ENCODE measurements around the gene RHOB. TPM values are rescaled to one million over a fixed set of nuclear protein-coding genes. Genes with fewer than 3 reads are reported as not detected.

RHOB gene
- total RNA-seq, 1 donor from 2014 or later: 292 TPM

DNA sequence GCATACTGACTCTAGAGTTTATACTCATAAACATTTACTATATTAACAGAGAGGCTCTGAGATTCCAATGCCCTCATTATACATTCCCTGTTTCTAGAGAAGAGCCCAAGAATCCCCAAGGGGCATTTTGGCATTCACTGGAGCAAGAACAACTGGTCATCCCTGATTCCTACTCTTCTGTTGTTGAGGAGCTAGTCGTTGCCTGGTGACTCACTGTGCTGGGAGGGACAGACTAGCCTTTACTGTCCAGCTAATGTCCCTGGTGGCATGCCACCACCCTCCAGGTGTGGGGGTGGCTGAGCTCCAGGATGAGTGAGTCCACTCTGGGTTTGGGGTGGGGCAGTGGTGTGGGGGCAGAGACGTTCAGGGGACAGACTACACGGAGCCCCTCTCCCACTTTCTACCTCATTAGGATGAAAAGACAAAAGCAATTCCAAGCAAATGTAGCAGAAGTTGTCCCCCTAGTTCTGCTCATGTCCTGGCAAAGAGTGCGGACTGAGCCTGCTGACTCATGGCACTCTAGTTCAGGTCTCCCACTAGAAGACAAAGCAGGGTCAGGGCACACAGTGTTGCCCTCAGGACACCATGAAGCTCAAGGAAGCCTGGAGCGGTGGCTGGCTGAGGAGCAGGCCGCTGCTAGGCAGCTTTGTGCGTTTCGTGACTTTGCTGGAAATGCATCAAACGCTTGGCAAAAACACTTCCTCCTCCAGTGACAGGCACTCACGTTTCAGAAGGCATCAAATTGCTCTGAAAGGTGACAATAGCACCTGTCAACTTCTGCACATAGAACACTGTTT, 49.4 kb downstream of the RHOB start:
- no peak for DNase-seq (ENCODE audit: low spot score)
- TF ChIP-seq, protein P1, sequence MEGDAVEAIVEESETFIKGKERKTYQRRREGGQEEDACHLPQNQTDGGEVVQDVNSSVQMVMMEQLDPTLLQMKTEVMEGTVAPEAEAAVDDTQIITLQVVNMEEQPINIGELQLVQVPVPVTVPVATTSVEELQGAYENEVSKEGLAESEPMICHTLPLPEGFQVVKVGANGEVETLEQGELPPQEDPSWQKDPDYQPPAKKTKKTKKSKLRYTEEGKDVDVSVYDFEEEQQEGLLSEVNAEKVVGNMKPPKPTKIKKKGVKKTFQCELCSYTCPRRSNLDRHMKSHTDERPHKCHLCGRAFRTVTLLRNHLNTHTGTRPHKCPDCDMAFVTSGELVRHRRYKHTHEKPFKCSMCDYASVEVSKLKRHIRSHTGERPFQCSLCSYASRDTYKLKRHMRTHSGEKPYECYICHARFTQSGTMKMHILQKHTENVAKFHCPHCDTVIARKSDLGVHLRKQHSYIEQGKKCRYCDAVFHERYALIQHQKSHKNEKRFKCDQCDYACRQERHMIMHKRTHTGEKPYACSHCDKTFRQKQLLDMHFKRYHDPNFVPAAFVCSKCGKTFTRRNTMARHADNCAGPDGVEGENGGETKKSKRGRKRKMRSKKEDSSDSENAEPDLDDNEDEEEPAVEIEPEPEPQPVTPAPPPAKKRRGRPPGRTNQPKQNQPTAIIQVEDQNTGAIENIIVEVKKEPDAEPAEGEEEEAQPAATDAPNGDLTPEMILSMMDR (IDR thresholded peaks at IDR 0.05; ENCODE audit: unreplicated experiment): no peak
- Mint-ChIP-seq H3K27me3 (ENCODE audit: unreplicated experiment) (peaks cover 6% of the 10 kb centered on the region), H3K36me3 (ENCODE audit: low read depth, unreplicated experiment) (no peaks in the 10 kb centered on the region), H3K9me3 (ENCODE audit: unreplicated experiment) (no peaks in the 10 kb centered on the region), H3K4me3 (ENCODE audit: unreplicated experiment) (no peak overlapping the region), H3K4me1 (ENCODE audit: unreplicated experiment) (no peaks in the 10 kb centered on the region), H3K27ac (ENCODE audit: unreplicated experiment) (no peak overlapping the region)

DNA sequence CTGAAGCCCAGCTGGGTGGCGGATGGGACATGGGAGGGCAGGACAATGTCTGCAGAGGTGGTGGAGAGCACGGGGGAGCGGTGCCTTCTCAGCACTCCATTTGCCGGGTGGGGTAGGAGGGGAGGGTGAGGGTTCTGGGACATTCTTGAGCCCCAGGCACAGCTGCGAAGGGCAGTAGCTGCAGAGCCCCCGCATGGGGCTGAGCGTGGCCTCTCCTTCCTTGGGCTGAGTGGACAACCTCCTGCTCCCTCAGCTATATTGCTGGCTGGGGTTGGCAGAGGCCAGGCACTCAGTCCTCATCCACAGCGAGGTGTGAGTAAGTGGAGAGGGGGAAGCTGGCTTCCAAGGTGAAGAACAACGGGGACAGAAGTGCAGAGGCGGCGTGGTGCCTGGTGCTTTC, 50.1 kb downstream of the RHOB start:
- no peak overlapping the region for H3K27ac Mint-ChIP-seq (ENCODE audit: unreplicated experiment)

More for the DNA sequence above, 50.1 kb downstream of the RHOB start:
- Mint-ChIP-seq H3K36me3 (ENCODE audit: low read depth, unreplicated experiment) (no peaks in the 10 kb centered on the region), H3K4me1 (ENCODE audit: unreplicated experiment) (no peaks in the 10 kb centered on the region), H3K4me3 (ENCODE audit: unreplicated experiment) (no peak overlapping the region), H3K9me3 (ENCODE audit: unreplicated experiment) (no peaks in the 10 kb centered on the region), H3K27me3 (ENCODE audit: unreplicated experiment) (peaks cover 6% of the 10 kb centered on the region)
- DNase-seq (ENCODE audit: low spot score): no peak
- TF ChIP-seq, protein P1 (IDR thresholded peaks at IDR 0.05; ENCODE audit: unreplicated experiment): no peak

Other genes starting within 250 kb of the RHOB start
- gene SDC1, start 221.9 kb upstream of the RHOB start, total RNA-seq (ENCODE audit: unreplicated experiment): 3.6 TPM
- 75.3 TPM for gene PUM2, start 96.2 kb upstream of the RHOB start, total RNA-seq (ENCODE audit: unreplicated experiment)
- gene HS1BP3, start 204.0 kb downstream of the RHOB start, total RNA-seq (ENCODE audit: unreplicated experiment): 33.6 TPM
- gene GDF7, start 220.1 kb downstream of the RHOB start, total RNA-seq (ENCODE audit: unreplicated experiment): 11.2 TPM